Measurements from ENCODE around the gene LYZL1.
"Not testable (repeated sequence)": the region's sequence is repeated elsewhere in the genome, so short reads cannot be mapped to it uniquely, and the experiment has no call there.

- TF ChIP-seq, protein P1, sequence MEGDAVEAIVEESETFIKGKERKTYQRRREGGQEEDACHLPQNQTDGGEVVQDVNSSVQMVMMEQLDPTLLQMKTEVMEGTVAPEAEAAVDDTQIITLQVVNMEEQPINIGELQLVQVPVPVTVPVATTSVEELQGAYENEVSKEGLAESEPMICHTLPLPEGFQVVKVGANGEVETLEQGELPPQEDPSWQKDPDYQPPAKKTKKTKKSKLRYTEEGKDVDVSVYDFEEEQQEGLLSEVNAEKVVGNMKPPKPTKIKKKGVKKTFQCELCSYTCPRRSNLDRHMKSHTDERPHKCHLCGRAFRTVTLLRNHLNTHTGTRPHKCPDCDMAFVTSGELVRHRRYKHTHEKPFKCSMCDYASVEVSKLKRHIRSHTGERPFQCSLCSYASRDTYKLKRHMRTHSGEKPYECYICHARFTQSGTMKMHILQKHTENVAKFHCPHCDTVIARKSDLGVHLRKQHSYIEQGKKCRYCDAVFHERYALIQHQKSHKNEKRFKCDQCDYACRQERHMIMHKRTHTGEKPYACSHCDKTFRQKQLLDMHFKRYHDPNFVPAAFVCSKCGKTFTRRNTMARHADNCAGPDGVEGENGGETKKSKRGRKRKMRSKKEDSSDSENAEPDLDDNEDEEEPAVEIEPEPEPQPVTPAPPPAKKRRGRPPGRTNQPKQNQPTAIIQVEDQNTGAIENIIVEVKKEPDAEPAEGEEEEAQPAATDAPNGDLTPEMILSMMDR (conservative IDR thresholded peaks at IDR 0.05), result not testable (repeated sequence)
- not testable (repeated sequence) for TF ChIP-seq EZH2 (IDR thresholded peaks at IDR 0.05; ENCODE audit: low read depth)
Measured at GRCh38 chr10:29310463-29310862, 21.6 kb downstream of the LYZL1 start.
